ENCODE results near the gene SYT7.

Gene SYT7

DNA sequence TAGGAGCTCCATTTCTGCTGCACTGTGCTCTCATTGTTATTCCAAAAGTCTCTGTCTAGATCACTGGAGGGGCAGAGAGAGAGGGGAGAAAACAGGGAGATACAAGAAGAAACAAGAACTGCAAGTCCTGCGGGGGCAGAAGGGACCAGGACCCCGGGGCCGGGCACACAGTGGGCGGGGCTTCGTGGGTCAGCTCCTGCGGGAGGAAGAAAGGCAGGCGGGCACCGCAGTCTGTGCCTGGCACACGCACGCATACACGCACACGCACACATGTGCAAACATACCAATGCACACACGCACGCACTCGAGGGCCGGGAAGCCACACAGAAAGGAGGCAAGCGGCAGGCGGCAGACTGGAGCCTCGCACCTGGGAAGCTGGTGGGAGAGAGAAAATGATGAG lies 33.6 kb downstream of the SYT7 start:
- H3K4me1 ChIP-seq (ENCODE audit: control insufficient read depth, insufficient read depth, low read length), result peaks cover 35% of the 10 kb centered on the region
- no peaks in the 10 kb centered on the region for H3K9me3 ChIP-seq (replicated peaks; ENCODE audit: low read length)
- no peak overlapping the region for H3K4me3 ChIP-seq (ENCODE audit: low read length)
- H3K9ac ChIP-seq (ENCODE audit: low read depth, low read length), result no peak overlapping the region
- H3K4me2 ChIP-seq (ENCODE audit: low read length), result no peak overlapping the region
- H3K27me3 ChIP-seq (ENCODE audit: control insufficient read depth, insufficient read depth, low read length), result peaks cover under 1% of the 10 kb centered on the region
- no peaks in the 10 kb centered on the region for H3K36me3 ChIP-seq (ENCODE audit: insufficient read depth, low read length)

GRCh38 chr11:61546663-61547062 lies 34.2 kb downstream of the SYT7 start:
- Histone ChIP-seq H3K27me3 (ENCODE audit: control insufficient read depth, insufficient read depth, low read length) (no peaks in the 10 kb centered on the region), H3K4me3 (ENCODE audit: low read length) (no peak overlapping the region), H3K4me2 (ENCODE audit: low read length) (no peak overlapping the region), H3K36me3 (ENCODE audit: insufficient read depth, low read length) (no peaks in the 10 kb centered on the region), H3K9ac (ENCODE audit: low read depth, low read length) (no peak overlapping the region), H3K9me3 (replicated peaks; ENCODE audit: low read length) (no peaks in the 10 kb centered on the region), H3K4me1 (ENCODE audit: control insufficient read depth, insufficient read depth, low read length) (peaks cover 35% of the 10 kb centered on the region)

- H3K4me3 ChIP-seq (ENCODE audit: low read length), result no peak overlapping the region
- no peak overlapping the region for H3K9ac ChIP-seq (ENCODE audit: low read depth, low read length)
- peaks cover 32% of the 10 kb centered on the region for H3K4me1 ChIP-seq (ENCODE audit: control insufficient read depth, insufficient read depth, low read length)
- no peaks in the 10 kb centered on the region for H3K36me3 ChIP-seq (ENCODE audit: insufficient read depth, low read length)
- no peak overlapping the region for H3K4me2 ChIP-seq (ENCODE audit: low read length)
- no peaks in the 10 kb centered on the region for H3K9me3 ChIP-seq (replicated peaks; ENCODE audit: low read length)
- no peaks in the 10 kb centered on the region for H3K27me3 ChIP-seq (ENCODE audit: control insufficient read depth, insufficient read depth, low read length)
Measured at GRCh38 chr11:61545921-61546320, 35.0 kb downstream of the SYT7 start.

- Histone ChIP-seq H3K4me3 (ENCODE audit: low read length) (no peak overlapping the region), H3K9me3 (replicated peaks; ENCODE audit: low read length) (no peaks in the 10 kb centered on the region), H3K4me1 (ENCODE audit: control insufficient read depth, insufficient read depth, low read length) (peaks cover 31% of the 10 kb centered on the region), H3K27me3 (ENCODE audit: control insufficient read depth, insufficient read depth, low read length) (no peaks in the 10 kb centered on the region), H3K4me2 (ENCODE audit: low read length) (no peak overlapping the region), H3K9ac (ENCODE audit: low read depth, low read length) (no peak overlapping the region), H3K36me3 (ENCODE audit: insufficient read depth, low read length) (no peaks in the 10 kb centered on the region)
Measured at GRCh38 chr11:61545341-61545740, 35.5 kb downstream of the SYT7 start.

- Histone ChIP-seq H3K9ac (ENCODE audit: low read depth, low read length) (no peak overlapping the region), H3K4me1 (ENCODE audit: control insufficient read depth, insufficient read depth, low read length) (peaks cover 36% of the 10 kb centered on the region), H3K36me3 (ENCODE audit: insufficient read depth, low read length) (no peaks in the 10 kb centered on the region), H3K4me2 (ENCODE audit: low read length) (no peak overlapping the region), H3K27me3 (ENCODE audit: control insufficient read depth, insufficient read depth, low read length) (peaks cover 4% of the 10 kb centered on the region), H3K4me3 (ENCODE audit: low read length) (no peak overlapping the region), H3K9me3 (replicated peaks; ENCODE audit: low read length) (no peaks in the 10 kb centered on the region)
Measured at GRCh38 chr11:61544466-61544865, 36.4 kb downstream of the SYT7 start.

- Histone ChIP-seq H3K4me3 (ENCODE audit: low read length) (no peak overlapping the region), H3K36me3 (ENCODE audit: insufficient read depth, low read length) (no peaks in the 10 kb centered on the region), H3K9me3 (replicated peaks; ENCODE audit: low read length) (no peaks in the 10 kb centered on the region), H3K4me1 (ENCODE audit: control insufficient read depth, insufficient read depth, low read length) (peaks cover 36% of the 10 kb centered on the region), H3K27me3 (ENCODE audit: control insufficient read depth, insufficient read depth, low read length) (peaks cover 11% of the 10 kb centered on the region), H3K4me2 (ENCODE audit: low read length) (peak overlapping the region; percentile 13), H3K9ac (ENCODE audit: low read depth, low read length) (no peak overlapping the region)
Measured at GRCh38 chr11:61543606-61544306, 37.1 kb downstream of the SYT7 start.

DNA sequence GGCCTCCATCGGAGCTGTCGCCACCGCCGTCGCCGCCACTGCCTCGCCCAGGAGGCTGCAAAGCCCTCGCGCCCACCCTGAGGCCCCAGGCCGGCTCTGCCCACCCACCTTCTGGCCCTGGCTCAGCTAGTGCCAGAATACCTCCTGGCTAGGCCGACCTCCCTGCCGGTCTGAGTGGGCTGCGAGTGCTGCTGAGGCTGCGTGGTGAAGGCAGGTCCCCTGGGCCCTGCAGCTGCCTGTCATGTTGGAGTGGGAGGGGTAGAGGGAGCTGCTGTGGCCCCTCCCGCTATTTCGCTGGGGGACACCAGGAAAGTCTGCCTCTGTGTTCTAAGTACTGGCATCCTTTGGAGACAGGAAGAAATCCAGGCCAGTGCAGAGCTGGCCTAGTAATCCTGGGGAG lies 38.2 kb downstream of the SYT7 start:
- H3K36me3 ChIP-seq (ENCODE audit: insufficient read depth, low read length), result no peaks in the 10 kb centered on the region
- H3K4me2 ChIP-seq (ENCODE audit: low read length), result no peak overlapping the region
- H3K27me3 ChIP-seq (ENCODE audit: control insufficient read depth, insufficient read depth, low read length), result peaks cover 17% of the 10 kb centered on the region
- no peak overlapping the region for H3K9ac ChIP-seq (ENCODE audit: low read depth, low read length)
- H3K9me3 ChIP-seq (replicated peaks; ENCODE audit: low read length), result no peaks in the 10 kb centered on the region
- peaks cover 36% of the 10 kb centered on the region for H3K4me1 ChIP-seq (ENCODE audit: control insufficient read depth, insufficient read depth, low read length)
- H3K4me3 ChIP-seq (ENCODE audit: low read length), result no peak overlapping the region

DNA sequence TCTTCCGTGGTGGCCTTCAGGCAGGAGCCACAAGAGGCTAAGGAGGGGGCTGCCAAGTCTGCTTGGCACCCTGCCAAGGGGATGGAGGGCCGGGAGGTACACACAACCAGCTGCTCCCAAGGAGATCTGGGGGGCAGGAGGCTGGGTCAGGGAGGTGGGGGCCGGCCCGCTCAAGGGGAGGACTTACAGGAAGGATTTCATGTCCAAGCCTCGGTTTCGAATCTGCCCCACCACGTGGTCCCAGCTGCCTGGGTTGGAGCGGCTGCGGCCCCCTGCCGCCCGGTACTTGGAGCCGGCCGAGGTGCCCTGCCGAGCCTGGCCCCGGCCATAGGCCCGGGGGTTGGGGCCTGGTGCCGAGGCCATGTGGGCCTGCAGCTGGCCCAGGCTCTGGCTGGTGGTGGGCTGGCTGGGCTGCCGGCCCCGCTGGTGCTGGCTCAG lies 38.8 kb downstream of the SYT7 start:
- Histone ChIP-seq H3K4me3 (ENCODE audit: low read length) (peak overlapping the region; percentile 45), H3K36me3 (ENCODE audit: insufficient read depth, low read length) (no peaks in the 10 kb centered on the region), H3K9me3 (replicated peaks; ENCODE audit: low read length) (no peaks in the 10 kb centered on the region), H3K27me3 (ENCODE audit: control insufficient read depth, insufficient read depth, low read length) (peaks cover 19% of the 10 kb centered on the region), H3K9ac (ENCODE audit: low read depth, low read length) (no peak overlapping the region), H3K4me1 (ENCODE audit: control insufficient read depth, insufficient read depth, low read length) (peaks cover 36% of the 10 kb centered on the region), H3K4me2 (ENCODE audit: low read length) (peak overlapping the region; percentile 69)

GRCh38 chr11:61541598-61541997 lies 39.3 kb downstream of the SYT7 start:
- Histone ChIP-seq H3K4me3 (ENCODE audit: low read length) (peak overlapping the region; percentile 45), H3K36me3 (ENCODE audit: insufficient read depth, low read length) (no peaks in the 10 kb centered on the region), H3K27me3 (ENCODE audit: control insufficient read depth, insufficient read depth, low read length) (peaks cover 19% of the 10 kb centered on the region)

GRCh38 chr11:61540528-61540927 lies 40.3 kb downstream of the SYT7 start:
- Histone ChIP-seq H3K4me1 (ENCODE audit: control insufficient read depth, insufficient read depth, low read length) (peaks cover 36% of the 10 kb centered on the region), H3K9ac (ENCODE audit: low read depth, low read length) (no peak overlapping the region), H3K27me3 (ENCODE audit: control insufficient read depth, insufficient read depth, low read length) (peaks cover 27% of the 10 kb centered on the region), H3K4me3 (ENCODE audit: low read length) (no peak overlapping the region), H3K36me3 (ENCODE audit: insufficient read depth, low read length) (no peaks in the 10 kb centered on the region), H3K4me2 (ENCODE audit: low read length) (no peak overlapping the region), H3K9me3 (replicated peaks; ENCODE audit: low read length) (no peaks in the 10 kb centered on the region)

More at GRCh38 chr11:61541598-61541997, 39.3 kb downstream of the SYT7 start:
- Histone ChIP-seq H3K9ac (ENCODE audit: low read depth, low read length) (no peak overlapping the region), H3K4me2 (ENCODE audit: low read length) (peak overlapping the region; percentile 69), H3K9me3 (replicated peaks; ENCODE audit: low read length) (no peaks in the 10 kb centered on the region), H3K4me1 (ENCODE audit: control insufficient read depth, insufficient read depth, low read length) (peaks cover 36% of the 10 kb centered on the region)

DNA sequence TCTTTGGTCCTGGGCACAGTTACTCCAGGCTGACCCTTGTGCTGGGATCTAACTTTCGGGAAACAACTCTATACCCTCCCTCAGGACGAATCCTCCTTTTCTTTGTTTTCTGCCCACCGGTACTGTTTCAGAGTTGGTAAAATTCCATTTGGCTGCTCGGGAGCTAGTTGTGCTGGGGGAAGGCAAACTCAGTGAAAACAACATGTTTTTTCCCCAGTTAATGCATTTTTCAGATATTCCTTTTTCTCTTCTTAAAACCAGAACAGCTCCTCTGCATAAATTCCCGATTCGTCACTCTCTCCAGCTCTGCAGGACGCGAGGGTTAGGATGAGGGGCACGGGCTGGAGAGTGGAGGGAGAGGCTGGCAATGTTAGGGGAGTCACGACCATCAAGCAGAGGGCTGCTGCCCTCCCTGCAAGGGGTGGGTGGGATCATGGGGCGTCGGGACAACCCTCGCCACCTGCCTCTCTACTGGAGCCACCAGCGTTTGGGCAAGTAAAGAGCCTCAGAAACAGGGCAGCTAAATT lies 41.0 kb downstream of the SYT7 start:
- H3K27me3 ChIP-seq (ENCODE audit: control insufficient read depth, insufficient read depth, low read length), result peaks cover 33% of the 10 kb centered on the region
- no peak overlapping the region for H3K9ac ChIP-seq (ENCODE audit: low read depth, low read length)
- H3K9me3 ChIP-seq (replicated peaks; ENCODE audit: low read length), result no peaks in the 10 kb centered on the region
- no peaks in the 10 kb centered on the region for H3K36me3 ChIP-seq (ENCODE audit: insufficient read depth, low read length)
- no peak overlapping the region for H3K4me3 ChIP-seq (ENCODE audit: low read length)
- H3K4me1 ChIP-seq (ENCODE audit: control insufficient read depth, insufficient read depth, low read length), result peaks cover 36% of the 10 kb centered on the region
- H3K4me2 ChIP-seq (ENCODE audit: low read length), result no peak overlapping the region

DNA sequence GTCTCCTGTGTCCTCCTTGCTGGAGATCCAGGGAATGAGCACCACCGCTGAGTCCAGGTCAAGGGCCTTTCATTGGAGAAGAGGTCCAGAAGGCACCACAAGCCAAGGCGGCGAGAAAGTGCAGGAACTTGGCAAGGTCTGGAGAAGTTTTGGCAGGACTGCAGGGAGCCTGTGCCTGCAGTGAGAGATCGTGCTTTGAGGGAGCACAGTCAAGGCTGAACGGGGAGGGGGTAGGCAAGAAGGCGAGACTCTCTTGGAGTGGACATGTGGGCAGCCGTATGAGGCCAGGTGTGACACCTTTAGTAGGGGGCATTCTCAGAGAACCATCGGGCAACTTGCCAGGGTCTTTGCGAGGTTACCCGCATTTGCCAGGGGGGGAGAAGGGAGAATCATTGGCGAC lies 41.9 kb downstream of the SYT7 start:
- Histone ChIP-seq H3K9me3 (replicated peaks; ENCODE audit: low read length) (no peaks in the 10 kb centered on the region), H3K9ac (ENCODE audit: low read depth, low read length) (no peak overlapping the region), H3K4me2 (ENCODE audit: low read length) (no peak overlapping the region), H3K27me3 (ENCODE audit: control insufficient read depth, insufficient read depth, low read length) (peaks cover 42% of the 10 kb centered on the region), H3K36me3 (ENCODE audit: insufficient read depth, low read length) (no peaks in the 10 kb centered on the region), H3K4me1 (ENCODE audit: control insufficient read depth, insufficient read depth, low read length) (peaks cover 31% of the 10 kb centered on the region), H3K4me3 (ENCODE audit: low read length) (no peak overlapping the region)
